NCI-H2196 (cell line): ENCODE data around the gene PES1.
"Not testable (repeated sequence)": the region's sequence is repeated elsewhere in the genome, so short reads cannot be mapped to it uniquely, and the experiment has no call there.

Experiments
- DNase-seq: peaks from one replicate; lab custom pipeline; 2025; ENCODE audit not compliant: unreplicated experiment; lab: John Stamatoyannopoulos, UW

The PES1 gene

DNA sequence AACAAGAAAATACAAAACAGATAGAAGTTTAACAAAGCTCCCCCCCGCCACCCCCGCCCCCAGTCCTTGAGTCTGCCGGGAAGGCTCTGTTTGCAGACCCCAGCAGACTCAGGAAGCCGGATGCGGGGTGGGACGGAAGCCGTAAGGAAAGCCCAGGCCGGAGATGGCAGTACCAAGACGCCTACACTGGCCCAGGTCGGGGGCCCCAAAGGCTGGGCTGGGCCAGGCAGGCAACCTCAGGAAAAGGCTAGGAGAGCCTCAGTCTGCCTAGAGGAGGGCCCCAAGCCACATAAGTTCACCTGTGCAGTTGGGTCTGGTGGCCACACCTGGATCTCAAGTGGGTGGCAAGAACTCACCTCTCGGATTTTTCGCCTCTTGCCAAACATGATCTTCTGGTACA is 13.2 kb downstream of the PES1 start:
- DNase-seq: no peak

DNA sequence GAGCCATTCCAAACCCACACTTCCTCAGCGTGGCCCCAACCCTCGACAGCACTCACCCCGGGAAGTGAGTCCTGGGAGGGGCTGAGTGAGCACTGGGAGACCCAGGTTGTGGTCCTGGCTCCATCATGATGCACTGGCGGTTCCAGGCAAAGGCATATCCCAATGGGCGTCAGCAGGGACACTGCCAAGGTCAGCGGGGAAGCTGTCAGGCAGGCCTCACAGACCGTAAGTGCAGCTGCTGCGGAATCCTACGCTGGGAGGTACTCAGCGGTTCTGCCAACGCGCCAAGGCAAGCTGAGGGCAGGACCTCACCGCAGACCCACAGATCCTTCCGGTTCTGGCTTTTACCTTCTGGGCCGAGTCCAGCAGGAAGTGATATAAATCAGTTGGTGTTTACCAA is 15.9 kb downstream of the PES1 start:
- DNase-seq: no peak

DNA sequence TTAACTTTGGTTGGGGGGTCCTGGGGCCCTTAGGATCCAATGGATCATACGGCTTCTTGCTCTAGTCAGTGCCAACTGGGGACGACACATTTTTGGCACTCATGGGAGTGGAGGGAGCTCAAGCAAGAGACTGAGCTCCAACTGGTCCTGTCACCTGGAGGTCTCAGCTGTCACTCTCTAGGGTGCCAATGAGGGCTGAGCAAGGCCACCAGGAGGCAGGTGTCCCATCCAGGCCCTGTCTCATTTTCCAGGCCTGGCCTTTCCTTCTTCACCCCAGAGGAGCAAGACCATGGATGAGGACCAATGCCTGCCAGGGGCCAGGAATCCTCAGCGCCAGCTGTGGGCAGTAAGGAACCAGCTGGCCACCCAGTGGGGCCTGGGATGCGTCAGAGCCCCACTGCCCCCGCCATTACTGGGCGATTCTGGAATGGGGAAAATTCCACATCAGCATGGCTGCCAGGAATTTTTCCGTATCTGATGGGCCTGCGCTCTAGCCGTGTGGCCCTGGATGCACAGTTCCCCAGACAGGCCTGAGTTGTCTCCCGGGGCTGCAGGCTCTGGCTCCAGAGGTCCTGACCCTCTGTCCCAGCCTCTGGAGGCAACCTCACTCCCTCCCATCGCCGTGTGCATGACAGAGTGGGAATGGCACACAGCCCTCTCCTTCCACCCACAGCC is 16.6 kb downstream of the PES1 start:
- DNase-seq: no peak

DNA sequence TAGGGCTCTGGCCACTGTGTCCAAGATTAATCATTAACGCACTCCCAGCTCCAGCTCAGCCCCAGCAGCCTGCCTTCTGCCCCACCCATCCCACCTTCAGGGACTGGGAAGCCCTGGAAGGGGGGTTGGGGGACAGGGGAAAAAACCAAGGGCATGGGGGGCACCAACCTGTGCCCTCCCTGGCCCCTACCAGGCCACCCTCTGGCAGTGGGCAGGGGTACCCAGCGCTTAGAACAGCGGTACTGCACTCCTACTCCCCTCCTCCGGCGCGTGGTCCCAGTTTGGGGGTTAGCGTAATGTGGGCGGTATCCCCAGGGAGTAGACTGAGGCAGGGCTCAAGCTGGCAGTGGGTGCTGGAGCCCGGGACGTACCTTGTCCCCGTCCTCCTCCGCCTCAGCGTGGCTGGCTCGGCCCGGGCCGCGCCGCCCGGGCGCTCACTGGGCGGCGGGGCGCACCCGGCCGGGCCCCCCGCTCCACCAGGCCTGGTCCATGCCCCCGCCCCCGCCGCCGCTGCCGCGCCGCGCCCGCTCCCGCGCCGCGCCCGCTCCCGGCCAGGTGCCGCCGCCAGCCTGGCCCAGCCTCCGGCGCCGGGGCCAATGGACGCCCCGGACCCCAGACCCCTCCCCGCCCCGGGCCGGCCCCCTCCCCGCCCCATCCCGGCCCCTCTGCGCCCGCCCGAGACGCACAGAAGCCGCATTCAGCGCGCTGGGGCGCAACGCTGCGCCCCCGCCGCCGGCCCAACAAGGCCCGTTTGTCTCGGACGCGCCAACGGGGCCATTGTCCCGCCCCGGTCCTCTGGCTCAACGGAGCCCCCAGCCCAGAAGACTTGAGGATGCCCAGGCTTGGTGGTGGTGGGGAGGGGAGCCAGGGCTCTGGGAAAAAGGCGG is 17.4 kb downstream of the PES1 start, which contains the start of gene GAL3ST1:
Gene GAL3ST1 (minus strand): TSS at position 571 of the 887 bp plus-strand sequence. CDS start 17,273 bp downstream, outside the sequence.
- no peak for DNase-seq

DNA sequence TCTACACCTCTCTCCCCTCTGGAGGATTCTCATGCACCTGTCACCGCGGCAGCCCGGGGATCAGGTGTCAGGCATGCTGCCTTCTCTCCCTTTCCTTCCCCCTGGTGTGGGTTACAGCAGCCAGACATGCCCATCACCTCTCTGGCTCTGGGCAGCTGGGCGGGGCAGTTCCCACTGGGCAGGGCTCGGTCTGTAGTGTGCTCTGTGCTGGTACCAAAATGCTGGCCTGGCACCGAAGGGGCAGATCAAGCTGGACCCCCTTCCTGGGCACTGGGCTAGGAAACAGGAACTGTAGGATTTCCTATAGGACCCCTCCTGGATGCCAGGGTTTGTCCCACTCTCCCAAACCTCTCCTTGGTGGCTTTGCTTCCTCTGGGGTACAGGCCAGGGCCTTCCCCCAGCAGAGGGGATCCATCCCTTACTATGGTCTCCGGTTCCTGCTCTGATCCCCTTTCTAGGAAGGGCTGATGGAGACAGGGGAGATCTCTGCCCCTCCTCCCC is 18.1 kb downstream of the PES1 start:
- DNase-seq: peak; percentile 4

DNA sequence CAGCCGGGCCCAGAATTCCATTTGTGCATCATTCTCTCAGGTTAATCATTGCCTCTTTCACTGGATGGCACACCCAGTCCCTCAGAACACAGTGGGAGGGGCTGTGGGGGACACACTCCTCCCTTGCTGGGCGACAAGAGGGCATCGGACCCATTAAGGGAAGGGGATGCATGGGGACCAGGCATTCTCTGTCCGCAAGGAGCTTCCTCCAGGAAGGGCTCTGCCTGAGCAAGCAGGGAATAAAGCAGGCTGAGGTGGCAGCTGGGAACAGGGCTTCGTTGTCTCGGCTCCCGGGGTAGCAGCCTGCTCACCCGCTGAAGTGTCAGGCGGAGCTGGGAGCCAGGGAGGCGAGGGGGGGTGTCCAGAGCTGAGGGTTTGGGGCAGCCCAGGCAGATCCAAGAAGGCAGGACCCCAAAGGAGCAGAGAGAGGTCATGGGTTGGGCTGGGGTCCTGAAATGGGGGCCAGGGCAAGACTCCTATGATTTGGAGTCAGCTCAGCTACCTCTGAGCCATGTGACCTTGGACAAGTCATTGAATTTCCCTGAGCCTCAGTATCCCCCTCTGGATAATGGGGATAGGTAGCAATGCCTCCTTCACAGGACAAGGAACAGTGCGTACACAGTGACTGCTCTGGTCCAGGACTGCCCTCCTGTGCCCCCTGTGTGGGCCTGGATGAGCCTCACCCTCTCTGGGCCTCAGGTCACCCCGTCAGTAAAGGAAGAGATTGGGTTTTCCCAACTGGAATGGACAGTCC is 18.7 kb downstream of the PES1 start:
- DNase-seq: no peak

DNA sequence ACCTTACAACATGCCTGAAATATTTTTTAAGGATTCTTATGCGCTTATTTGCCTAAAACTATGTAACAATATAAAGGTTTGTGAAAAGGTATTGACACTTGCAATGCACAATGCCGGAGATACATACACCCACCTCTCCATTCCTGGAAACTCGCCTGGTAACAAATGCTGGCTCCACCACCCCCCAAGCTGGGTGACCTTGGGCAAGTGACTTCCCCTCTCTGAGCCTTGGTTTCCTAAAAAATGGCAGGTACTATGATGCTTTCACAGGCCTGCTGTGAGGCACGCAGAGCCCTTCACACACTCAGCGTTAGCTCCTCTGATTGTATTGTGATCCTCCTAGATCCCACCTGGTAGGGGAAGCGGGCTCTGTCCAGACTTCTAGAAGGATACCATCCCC is 19.5 kb downstream of the PES1 start:
- no peak for DNase-seq

DNA sequence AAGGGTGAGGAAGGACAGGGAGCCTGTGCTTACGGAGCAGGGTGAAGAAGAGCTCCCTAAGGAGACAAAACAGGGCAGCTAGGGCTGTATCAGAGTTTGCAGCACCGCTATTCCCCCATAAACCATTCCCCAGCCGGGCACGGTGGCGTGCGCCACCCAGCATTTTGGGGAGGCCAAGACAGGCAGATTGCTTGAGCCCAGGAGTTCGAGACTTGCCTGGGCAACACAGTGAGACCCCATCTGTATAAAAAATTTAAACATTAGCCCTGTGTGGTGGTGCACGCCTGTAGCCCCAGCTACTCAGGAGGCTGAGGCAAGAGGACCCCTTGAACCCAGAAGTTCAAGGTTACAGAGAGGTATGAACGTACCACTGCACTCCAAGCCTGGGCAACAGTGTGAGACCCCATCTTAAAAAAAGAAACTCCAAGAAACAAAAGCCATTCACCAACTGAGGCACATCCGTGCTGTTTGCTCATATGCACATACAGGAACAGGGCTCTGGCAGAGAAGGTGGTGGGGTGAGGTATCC is 22.0 kb downstream of the PES1 start:
- DNase-seq: no peak

DNA sequence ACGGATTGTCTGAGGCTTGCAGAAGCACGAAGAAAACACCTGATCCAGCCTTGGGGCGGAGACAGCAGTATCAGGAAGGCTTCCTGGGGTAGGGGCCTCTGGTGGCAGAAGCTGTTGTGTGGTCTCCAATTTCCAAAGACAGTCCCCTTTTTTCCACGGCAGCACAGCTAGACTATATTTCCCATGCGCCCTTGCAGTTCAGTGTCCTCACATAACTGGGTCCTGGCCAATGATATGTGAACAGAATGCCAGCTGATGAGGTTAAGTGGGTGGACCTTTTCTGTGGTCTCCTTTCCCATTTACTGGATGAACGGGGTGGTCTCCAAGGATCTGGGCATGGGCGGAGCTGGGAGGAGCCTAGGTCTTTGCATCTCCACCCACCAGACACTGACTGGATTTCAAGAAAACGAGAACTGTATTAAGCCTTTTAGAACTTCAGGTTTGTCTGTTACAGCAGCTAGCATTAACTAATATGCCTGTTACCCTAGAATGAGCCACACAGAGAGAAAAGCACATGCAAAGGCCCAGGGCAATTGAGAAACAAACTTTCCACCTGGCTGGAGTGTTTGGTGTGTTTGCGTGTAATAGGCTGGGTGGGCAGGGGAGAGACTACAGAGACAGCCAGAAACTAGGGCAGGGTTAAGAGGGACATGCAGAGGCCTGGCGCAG is 23.4 kb downstream of the PES1 start:
- no peak for DNase-seq

DNA sequence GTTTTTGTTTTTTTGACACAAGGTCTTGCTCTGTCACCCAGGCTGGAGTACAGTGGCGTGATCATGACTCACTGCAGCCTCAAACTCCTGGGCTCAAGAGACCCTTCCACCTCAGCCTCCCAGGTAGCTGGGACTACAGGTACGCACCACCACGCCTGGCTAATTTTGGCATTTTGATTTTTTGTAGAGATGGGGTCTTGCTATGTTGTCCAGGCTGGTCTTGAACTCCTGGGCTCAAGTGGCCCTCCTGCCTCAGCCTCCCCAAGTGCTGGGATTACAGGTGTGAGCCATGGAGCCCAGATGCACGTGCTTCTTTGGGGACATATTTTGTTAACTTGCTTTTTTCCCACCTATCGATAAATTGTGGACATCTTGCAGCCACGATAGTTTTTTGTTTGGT is 24.4 kb downstream of the PES1 start:
- not testable (repeated sequence) for DNase-seq

DNA sequence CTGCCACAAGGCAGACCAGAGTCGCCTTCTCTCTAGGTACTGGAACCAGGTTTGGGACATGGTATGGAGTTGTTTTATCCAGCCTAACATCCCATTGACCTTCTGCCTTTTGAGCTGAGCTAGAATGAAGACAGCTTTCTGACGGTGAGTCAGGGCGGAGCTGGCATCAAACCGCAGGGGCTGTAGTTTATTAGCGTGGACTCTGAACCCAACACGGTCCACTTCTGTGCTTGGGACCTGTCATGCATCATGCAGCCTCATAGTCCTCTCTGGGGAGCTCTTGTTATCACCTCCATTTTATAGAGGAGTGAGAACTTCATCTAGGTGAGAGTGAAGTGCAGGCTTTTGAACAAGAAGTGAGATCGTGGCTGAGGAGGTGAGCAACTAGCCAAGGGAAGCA is 25.6 kb downstream of the PES1 start:
- no peak for DNase-seq

DNA sequence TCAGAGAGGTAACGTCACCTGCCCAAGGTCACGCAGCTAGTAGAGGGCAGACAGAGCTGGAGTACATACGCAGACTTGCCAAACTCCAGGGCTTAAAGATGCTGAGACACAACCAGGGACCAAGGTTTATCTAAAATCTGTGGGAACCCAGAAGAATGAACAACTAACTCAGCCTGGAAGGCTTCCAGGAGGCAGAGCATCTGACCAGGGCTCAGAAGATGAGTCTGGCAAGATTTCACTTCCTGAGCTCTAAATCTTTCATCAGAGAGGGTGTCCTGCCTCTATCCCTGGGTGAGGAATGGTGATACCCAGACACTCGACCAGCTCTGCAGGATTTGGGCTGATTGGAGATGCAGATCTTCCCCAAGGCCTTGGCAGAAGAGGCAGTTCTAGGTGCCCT is 26.4 kb downstream of the PES1 start:
- DNase-seq: no peak

DNA sequence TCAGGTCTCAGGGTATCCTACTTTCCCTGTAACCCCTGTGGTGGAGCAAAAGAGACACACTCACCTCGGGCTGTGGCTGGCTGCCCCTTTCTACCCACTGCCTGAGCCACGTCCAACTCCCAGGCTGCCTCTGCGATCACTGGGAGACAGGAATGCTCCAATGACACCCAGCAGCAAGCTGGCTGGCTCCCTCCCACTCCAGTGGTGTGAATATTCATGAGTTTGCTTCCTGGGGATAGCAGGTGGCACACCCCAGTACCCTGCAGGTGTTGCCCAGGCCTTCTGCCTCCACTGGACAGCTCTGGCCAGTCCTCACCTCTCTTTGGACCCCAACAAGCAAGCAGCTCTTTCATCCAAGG is 27.0 kb downstream of the PES1 start:
- no peak for DNase-seq

DNA sequence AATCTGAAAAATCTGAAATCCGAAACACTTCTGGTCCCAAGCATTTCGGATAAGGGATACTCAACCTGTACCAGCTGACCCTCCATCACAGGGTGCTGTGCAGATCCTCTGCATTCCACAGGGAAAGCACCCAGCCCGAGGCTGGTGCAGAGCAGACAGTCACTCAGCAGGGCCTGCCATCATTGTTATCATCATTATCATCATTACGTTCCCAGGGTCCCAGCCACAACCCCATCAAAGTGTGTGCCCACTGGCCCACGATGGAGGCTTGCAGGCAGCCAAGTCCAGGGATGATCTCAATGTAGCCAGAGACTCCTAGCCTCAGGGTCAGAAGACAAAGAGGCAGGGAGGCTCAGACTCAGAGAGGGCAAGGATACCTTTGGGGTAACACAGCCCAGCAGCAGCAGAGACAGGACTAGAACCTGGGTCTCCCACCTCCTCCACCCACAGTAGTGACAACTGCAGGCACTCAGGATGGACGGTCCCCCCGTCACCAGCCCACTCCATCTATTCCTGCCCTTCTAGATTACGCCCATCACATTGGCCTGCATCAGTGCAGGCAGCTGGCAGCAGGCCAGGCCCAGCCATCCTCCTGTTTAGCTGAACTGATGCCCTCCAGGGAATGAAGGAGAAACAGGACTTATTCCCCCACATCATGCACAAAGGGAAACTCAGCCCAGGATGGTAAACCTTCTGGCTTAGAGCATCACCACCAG is 27.5 kb downstream of the PES1 start:
- no peak for DNase-seq

DNA sequence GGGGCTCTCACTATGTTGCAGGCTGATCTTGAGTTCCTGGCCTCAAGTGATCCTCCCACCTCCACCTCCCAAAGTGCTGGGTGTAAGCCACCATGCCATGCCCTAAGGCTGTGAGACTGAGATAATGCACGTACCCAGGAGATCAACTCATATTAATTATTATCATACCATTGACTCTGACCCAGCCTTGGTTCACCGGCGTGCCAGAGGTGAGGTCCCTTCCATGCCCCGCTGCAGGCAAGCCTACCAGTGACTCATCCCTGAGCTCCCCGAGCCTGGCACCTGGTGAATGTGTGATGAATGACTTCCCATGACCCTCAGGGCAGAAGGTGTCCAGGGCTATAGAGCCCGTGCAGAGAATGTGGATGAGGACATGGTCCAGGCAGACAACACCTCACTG is 29.3 kb downstream of the PES1 start:
- DNase-seq: no peak

DNA sequence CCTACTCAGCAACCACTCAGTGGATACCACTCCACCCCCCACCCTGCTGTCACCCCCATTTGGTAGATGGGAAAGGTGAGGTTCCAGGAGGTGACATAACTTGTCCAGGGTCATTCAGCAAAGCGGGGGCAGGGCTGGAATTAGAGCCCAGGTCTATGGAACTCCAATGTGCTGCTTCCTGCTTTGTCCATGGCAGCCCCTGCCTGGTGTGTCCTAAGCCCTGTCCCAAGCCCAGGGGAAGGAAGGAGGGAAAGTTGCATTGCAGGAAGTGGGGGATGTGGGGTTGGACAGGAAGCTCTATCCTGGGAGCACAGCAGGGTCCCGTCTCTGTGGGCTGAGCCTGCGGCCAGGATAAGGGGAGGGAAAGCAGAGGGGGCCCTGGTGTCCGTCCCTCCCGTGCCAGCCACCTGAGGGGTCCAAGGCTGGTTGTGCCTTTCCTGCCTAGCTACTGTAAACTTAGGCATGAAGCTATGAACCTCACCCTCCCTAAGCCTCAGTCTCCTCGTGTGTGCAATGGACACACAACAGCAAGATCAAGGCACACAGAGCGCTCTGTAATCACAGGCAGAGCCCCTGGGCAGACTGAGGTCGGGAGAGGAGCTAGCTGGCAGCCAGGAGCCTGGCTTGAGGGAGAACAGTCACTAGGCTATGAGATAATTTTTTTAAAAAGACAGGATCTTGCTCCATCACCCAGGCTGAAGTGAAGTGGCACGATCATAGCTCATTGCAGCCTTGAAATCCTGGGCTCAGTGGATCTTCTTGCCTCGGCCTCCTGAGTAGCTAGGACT is 30.1 kb downstream of the PES1 start:
- DNase-seq: no peak

DNA sequence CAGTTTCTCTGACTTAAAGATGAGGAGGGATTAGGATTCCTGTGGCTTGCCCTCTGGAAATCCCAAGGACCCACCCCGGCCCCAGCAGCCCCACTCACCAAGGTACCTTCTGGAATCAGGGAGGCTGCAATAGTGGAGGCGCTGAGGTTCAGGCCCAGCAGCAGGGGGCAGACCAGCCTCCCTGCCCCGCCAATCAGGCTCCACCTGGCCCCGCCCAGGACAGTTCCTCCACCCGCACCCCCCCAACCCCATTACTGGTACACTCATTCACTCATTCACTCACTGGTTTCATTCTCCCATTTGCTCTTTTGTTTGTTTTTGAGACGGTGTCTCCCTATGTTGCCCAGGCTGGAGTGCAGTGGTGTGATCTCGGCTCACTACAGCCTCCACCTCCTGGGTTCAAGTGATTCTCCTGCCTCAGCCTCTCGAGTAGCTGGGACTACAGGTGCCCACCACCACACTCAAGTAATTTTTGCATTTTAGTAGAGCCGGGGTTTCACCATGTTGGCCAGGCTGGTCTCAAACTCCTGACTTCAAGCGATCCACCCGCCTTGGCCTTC is 31.0 kb downstream of the PES1 start:
- not testable (repeated sequence) for DNase-seq

DNA sequence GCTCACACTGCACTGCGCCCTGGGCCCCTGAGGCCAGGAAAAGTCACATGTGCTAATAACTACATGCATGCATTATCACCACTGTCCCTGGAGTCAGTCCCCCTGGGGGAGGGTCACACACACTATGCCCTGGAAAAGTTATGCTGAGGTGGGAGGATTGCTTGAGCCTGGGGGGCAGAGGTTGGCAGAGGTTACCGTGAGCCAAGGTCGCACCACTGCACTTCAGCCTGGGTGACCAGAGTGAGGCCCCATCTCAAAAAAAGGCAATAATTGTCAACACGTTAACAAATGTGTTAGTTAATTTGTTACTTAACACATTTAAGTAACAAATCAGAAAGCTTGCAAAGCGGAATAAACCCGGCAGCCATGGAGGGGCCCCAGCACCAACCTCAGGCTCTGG is 31.8 kb downstream of the PES1 start:
- DNase-seq: no peak

DNA sequence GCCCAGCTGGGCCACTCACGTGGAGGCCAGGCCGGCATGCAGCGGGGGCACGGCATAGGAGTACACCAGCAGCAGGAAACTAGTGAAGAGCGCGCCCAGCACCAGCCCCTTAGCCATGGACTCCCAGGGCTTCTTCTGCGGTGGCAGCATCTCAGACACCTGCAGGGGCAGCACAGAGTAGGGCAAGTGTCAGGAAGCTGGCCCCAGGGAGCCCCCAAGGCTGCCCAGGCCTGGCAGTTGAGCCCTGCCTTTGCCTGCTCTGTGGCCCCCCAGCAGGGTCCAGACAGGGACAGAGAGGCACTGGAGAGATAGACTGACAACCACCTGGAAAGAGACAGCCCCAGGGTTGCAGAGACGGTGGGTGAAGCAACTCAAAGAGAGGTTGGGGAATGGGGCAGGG is 34.5 kb downstream of the PES1 start:
- DNase-seq: no peak
